Pancreas (tissue), 10 donors: Measurements from ENCODE around the gene FAM168A. TPM values are rescaled to one million over a fixed set of nuclear protein-coding genes. Genes with fewer than 3 reads are reported as not detected.
"Not testable (repeated sequence)": the region's sequence is repeated elsewhere in the genome, so short reads cannot be mapped to it uniquely, and the experiment has no call there.

Source experiments
- ATAC-seq, 4 donors: fragments of 200-7000 bp; cut with Tn5 transposase; one replicate each; pipeline versions ENCODE4 v1.8.0 to v1.9.1; 2020; ENCODE audit warnings: mild to moderate bottlenecking in 4 of 4, moderate library complexity in 4 of 4
- DNase-seq, 6 donors: peaks; one replicate each; pipeline ENCODE4 v3.0.0-alpha.2; 2020
- FAIRE-seq: peaks from 2 replicates; lab custom pipeline; 2012; peaks lifted over from hg19 to GRCh38; lab: Jason Lieb, UNC
- H3K27ac ChIP-seq, 4 donors: fragments of 200-600 bp; sonication (generic); 1 replicate in 3 of 4; 2 replicates in 1 of 4; pipeline versions ENCODE4 v1.5.0 to v1.8.0; 2020
- H3K27me3 ChIP-seq, 4 donors: fragments of 200-600 bp; one replicate each; pipeline ENCODE4 v1.8.0; 2021
- H3K36me3 ChIP-seq, 3 donors: fragments of 200-600 bp; sonication (generic) in 1 of 3; one replicate each; pipeline versions ENCODE4 v1.5.0 to v1.8.0; 2020 to 2021
- H3K4me1 ChIP-seq, 3 donors: fragments of 200-600 bp; one replicate each; pipeline ENCODE4 v1.8.0; 2021
- H3K4me3 ChIP-seq, 4 donors: fragments of 200-600 bp; sonication (generic) in 2 of 4; one replicate each; pipeline versions ENCODE4 v1.5.0 to v1.8.0; 2020 to 2021
- H3K9me3 ChIP-seq, 4 donors: fragments of 200-600 bp; one replicate each; pipeline ENCODE4 v1.8.0; 2021
- CTCF ChIP-seq, 4 donors: fragments of 200-600 bp; sonication (generic) in 3 of 4; IDR thresholded peaks; one replicate each; pipeline versions ENCODE4 v1.5.0 to v1.8.0; 2021; ENCODE audit warnings: antibody characterized with exemption in 4 of 4
- WGBS, 2 donors: extraction: QIAGEN DNeasy Blood & Tissue Kit; methylation state at CpG; one replicate each; pipeline ENCODE4 v1.1.7; 2013; 5-methylcytosine and 5-hydroxymethylcytosine counted together
- intact Hi-C, 3 donors: fragments of 100-400 bp; cut with DNase I; formaldehyde crosslinking; loops; one replicate each; pipeline versions ENCODE4 v1.11.1 to v1.14.2; 2022
- polyA plus RNA-seq, 2 donors: library from polyadenylated mRNA; stranded (reverse); fragments of 200-250 nt; gene quantifications; one replicate each; pipeline ENCODE4 v1.2.3, GENCODE V29; 2013
- total RNA-seq, 6 donors: library from RNA; stranded (reverse); fragmentation: NEBNext Ultra II Directional in 4 of 6; extraction: Animal tissue kit (Norgen Biotek cat#: 25700) in 4 of 6; gene quantifications; one replicate each; pipeline versions ENCODE4 v1.2.1 to v1.2.4, GENCODE V29; 2021 to 2023
- donor health status: healthy with polysubstance abuse.
- donor health status: DM: no; HTN: no; CAD: no; lungs with moderate emphysema.
- donor health status: DM: no; HTN: no; CAD: no.
- donor health status: control.
- donor health status: control.
- donor health status: Bipolar disorder and iron deficiency.
- donor health status: DM: yes; HTN: yes; CAD: no.
- donor health status: DM: no; HTN: no; CAD: no.
- donor health status: DM: no; HTN: no; CAD: no.
- donor health status: DM: yes; HTN: yes; CAD: no.

The FAM168A gene
- total and polyA plus RNA-seq, 8 donors = 4.9 to 22.5 (median 13.4) TPM

GRCh38 chr11:73579641-73580434, 18.1 kb downstream of the FAM168A start:
- H3K4me1 ChIP-seq = no peaks in the 10 kb centered on the region
- no peaks in the 10 kb centered on the region for H3K36me3 ChIP-seq
- no peak overlapping the region for H3K4me3 ChIP-seq
- no peak for ATAC-seq
- no peak for FAIRE-seq
- WGBS, 2 donors = 96 to 98% methylated on average over 8 of the region's 8 CpGs
- H3K27me3 ChIP-seq = no peaks in the 10 kb centered on the region
- H3K9me3 ChIP-seq = no peaks in the 10 kb centered on the region
- H3K27ac ChIP-seq = no peak overlapping the region
- no peak for DNase-seq
- no peak for TF ChIP-seq CTCF (IDR thresholded peaks at IDR 0.05)
- intact Hi-C loops = no loop called here

DNA sequence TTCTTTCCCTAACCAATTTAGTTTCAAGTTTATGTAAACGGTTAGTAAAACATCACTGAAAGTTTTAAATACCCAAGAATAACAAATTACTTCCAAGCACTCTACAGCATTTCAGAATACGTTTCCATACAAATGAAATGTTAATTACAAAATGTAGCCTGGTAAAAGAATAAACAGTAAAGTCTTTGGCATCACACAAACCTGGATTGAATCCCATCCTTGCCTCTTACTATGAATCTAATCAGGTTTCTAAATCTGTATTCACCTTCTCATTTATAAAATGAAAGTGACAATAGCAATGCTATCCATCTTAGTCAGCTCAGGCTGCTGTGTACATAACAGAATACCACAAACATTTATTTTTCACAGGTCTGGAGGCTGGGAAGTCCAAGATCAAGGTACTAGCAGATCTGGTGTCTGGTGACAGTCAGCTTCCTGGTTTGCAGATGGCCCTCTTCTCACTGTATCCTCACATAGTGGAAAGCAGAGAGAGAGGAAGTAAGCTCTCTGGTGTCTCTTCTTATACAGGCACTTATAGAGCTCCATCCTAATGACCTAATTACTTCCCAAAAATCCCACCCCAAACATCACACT, 19.2 kb downstream of the FAM168A start:
- Histone ChIP-seq H3K27me3 (no peaks in the 10 kb centered on the region), H3K4me3 (no peak overlapping the region), H3K9me3 (no peaks in the 10 kb centered on the region), H3K27ac (no peak overlapping the region), H3K4me1 (no peaks in the 10 kb centered on the region), H3K36me3 (no peaks in the 10 kb centered on the region)
- no peak for ATAC-seq
- 72 to 75% methylated on average over 2 of the region's 2 CpGs for WGBS, 2 donors
- intact Hi-C loops = no loop called here
- no peak for TF ChIP-seq CTCF (IDR thresholded peaks at IDR 0.05)
- no peak for DNase-seq
- no peak for FAIRE-seq

DNA sequence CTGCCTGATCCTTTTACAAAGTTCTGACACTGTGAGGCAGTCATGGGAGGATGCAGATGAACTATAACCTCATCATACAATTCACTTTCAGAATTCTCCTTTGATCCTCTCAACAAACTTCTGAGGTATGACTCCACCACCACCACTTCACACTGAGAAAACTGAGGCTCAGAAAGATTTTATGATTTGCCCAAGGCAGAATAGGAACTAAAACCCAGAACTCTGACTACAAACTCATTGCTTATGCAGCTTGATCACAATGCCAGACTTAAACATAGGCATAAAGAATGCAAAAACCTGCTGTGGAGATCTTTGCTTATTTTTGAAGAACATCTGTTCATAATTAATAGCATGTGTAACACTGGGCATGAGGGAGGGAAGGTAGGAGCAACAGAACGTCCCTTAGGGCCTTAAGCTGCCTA, 20.4 kb downstream of the FAM168A start:
- no peaks in the 10 kb centered on the region for H3K27me3 ChIP-seq
- ATAC-seq = no peak
- H3K9me3 ChIP-seq = no peaks in the 10 kb centered on the region
- no peak overlapping the region for H3K27ac ChIP-seq
- no peaks in the 10 kb centered on the region for H3K4me1 ChIP-seq
- intact Hi-C loops = no loop called here
- H3K36me3 ChIP-seq = no peaks in the 10 kb centered on the region
- H3K4me3 ChIP-seq = no peak overlapping the region
- no peak for TF ChIP-seq CTCF (IDR thresholded peaks at IDR 0.05)
- DNase-seq = no peak
- FAIRE-seq = no peak
- 73 to 85% methylated on average over 1 of the region's 1 CpG for WGBS, 2 donors

- Histone ChIP-seq H3K4me1 (no peaks in the 10 kb centered on the region), H3K4me3 (no peak overlapping the region), H3K9me3 (no peaks in the 10 kb centered on the region), H3K36me3 (no peaks in the 10 kb centered on the region), H3K27me3 (no peaks in the 10 kb centered on the region), H3K27ac (no peak overlapping the region)
- DNase-seq = no peak
- 79 to 83% methylated on average over 4 of the region's 4 CpGs for WGBS, 2 donors
- ATAC-seq = no peak
- no peak for FAIRE-seq
- intact Hi-C loops = no loop called here
- TF ChIP-seq CTCF (IDR thresholded peaks at IDR 0.05) = no peak
These were observed 21.7 kb downstream of the FAM168A start for GRCh38 chr11:73576185-73576614.

DNA sequence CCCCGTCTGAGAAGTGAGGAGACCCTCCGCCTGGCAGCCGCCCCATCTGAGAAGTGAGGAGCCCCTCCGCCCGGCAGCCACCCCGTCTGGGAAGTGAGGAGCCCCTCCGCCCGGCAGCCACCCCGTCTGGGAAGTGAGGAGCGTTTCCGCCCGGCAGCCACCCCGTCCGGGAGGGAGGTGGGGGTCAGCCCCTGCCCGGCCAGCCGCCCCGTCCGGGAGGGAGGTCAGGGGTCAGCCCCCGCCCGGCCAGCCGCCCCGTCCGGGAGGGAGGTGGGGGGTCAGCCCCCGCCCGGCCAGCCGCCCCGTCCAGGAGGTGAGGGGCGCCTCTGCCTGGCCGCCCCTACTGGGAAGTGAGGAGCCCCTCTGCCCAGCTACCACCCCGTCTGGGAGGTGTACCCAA, 25.9 kb downstream of the FAM168A start:
- FAIRE-seq = not testable (repeated sequence)

More for the DNA sequence above, 25.9 kb downstream of the FAM168A start:
- 96 to 99% methylated on average over 19 to 30 of the region's 30 CpGs for WGBS, 2 donors
- H3K4me3 ChIP-seq, H3K36me3 ChIP-seq, H3K27ac ChIP-seq, H3K27me3 ChIP-seq, H3K4me1 ChIP-seq, ATAC-seq, H3K9me3 ChIP-seq, DNase-seq, intact Hi-C loops: not testable (repeated sequence)
